NCI-H1048 (cell line): Measurements from ENCODE around the gene GLYATL2.

Source experiments
- DNase-seq: peaks from one replicate; lab custom pipeline; 2025; lab: John Stamatoyannopoulos, UW

Gene GLYATL2

GRCh38 chr11:58844361-58845005 lies at the start of gene GLYATL2:
Gene GLYATL2 (minus strand): TSS chr11:58844704. CDS start chr11:58839612, 5,092 bp downstream.
- no peak for DNase-seq

DNA sequence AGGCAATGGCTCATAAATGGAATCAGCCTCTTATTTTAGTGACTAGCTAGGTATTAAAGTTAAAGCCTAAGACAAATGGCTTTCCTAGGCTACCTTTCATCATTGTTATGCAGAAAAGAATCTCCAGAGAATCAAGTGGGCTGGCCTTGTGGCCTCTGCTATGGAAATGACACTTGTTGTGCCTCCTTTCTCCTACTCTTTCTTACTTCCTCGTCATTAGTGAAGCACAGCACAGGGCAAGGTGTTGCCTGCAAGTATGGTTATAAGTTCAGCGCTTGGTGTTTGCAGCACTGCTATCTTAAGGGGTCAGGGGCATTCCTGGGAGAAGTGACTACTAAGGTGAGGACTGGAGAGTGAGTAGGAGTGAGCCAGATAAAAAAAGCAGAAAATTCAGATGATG lies 49.4 kb upstream of the GLYATL2 start:
- DNase-seq, result no peak

GRCh38 chr11:58888579-58888978 lies 44.1 kb upstream of the GLYATL2 start:
- no peak for DNase-seq

GRCh38 chr11:58887452-58887851 lies 42.9 kb upstream of the GLYATL2 start:
- no peak for DNase-seq

DNA sequence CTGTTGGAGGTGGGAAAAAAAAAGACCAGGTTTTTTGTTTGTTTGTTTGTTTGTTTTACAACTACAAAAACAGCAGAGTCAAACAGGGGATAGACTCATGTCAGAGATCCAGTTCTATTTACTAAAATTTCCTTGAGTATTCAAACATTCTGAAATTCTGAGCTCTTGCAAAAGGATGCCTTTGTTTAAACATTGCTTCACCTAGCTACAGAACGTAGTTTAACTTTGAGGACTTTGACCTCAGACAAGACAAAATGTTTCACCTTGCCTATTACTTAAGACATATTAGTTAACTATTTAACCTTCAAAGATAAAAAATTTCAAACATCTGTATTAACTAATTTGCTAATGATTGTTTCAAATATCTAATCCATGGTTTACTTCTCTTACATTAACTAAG lies 36.1 kb upstream of the GLYATL2 start:
- no peak for DNase-seq

- no peak for DNase-seq
These were observed 35.7 kb upstream of the GLYATL2 start for GRCh38 chr11:58880166-58880565.

GRCh38 chr11:58867556-58867955 lies 23.1 kb upstream of the GLYATL2 start:
- no peak for DNase-seq

DNA sequence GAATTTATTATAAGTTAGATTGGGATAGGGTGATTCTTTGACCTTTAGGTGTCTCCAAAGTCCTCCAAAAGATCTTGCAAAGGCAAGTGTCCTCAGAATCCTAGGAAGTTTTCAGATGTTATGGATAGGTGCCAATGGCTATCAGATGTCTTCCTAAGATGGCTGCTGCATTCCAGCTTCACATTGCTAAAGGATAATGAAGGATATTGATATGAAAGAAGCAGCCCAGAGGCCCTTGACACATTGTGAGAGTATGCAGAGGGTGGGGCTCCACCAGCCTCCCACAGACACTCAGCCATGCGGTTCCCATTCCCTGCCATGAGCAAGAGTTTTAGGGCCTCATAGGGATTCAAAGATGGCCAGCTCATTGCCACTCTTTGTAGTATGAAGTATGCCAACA lies 22.3 kb upstream of the GLYATL2 start:
- DNase-seq, result no peak

DNA sequence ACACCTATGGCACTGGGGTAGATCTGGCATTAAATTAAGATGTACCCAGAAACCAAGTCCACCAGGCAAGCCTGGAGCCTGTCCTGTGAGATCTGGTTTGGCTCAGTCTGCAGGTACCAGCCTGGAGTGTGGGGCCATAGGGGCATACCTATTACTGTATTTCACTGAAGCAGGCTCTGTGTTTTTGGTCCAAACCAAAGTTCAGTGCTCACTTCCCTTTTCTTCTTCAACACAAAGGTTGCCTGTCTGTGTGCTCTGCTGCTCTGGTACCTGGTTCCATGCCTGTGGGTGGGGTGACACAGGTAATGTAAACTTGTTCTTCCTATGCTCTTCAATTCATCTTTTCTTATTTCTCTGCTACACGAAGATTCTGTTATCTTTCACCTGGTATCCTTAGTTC lies 19.8 kb upstream of the GLYATL2 start:
- DNase-seq, result no peak

- DNase-seq, result no peak
These were observed 19.2 kb upstream of the GLYATL2 start for GRCh38 chr11:58863697-58864096.

DNA sequence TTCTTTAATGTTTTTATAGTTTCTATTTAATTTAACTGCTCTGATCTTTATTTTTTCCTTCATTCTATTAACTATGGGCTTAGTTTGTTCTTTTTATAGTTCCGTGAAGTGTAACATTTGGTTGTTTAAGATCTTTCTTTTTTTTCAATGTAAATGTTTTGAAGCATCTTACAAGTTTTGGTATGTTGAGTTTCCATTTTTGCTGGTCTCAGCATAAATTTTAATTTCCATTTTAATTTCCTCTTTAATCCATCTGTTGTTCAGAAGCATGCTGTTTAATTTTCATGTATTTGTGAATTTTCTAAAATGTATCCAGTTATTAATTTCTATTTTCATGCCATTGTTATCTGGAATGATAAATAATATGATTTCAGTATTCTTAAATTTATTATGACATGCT lies 17.0 kb upstream of the GLYATL2 start:
- no peak for DNase-seq

DNA sequence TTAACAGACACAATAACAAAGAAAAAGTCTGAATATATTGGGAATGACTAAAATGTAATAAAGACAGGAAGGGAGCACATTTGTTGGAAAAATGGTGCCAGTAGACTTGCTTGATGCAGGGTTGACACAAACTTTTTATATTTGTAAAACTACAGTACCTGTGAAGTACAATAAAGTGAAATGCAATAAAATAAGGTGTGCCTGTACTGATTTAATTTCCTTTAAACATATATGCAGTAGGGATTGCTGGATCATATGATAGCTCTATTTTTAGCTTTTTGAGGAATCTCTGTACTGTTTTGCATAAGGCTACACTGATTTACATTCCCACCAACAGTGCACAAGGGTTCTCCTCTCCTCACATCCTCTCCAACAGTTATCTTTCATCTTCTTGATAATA lies 12.3 kb upstream of the GLYATL2 start:
- DNase-seq, result no peak

DNA sequence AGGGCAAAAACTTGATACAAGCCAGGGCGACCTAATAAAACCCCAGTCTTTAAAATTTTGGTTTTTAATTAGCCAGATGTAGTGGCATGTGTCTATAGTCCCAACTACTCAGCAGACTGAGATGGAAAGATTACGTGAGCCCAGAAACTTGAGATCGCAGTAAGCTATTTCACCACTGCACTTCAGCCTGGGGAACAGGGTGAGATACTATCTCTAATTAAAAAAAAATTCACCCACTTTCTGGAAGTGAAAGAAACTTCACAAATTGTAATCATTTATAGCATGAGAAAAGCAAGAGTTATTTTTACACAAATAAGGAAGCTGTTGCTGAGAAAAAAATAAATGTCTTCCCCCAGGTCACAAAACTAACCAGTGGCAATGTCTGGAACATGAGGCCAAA lies 882 bp upstream of the GLYATL2 start:
- no peak for DNase-seq

DNA sequence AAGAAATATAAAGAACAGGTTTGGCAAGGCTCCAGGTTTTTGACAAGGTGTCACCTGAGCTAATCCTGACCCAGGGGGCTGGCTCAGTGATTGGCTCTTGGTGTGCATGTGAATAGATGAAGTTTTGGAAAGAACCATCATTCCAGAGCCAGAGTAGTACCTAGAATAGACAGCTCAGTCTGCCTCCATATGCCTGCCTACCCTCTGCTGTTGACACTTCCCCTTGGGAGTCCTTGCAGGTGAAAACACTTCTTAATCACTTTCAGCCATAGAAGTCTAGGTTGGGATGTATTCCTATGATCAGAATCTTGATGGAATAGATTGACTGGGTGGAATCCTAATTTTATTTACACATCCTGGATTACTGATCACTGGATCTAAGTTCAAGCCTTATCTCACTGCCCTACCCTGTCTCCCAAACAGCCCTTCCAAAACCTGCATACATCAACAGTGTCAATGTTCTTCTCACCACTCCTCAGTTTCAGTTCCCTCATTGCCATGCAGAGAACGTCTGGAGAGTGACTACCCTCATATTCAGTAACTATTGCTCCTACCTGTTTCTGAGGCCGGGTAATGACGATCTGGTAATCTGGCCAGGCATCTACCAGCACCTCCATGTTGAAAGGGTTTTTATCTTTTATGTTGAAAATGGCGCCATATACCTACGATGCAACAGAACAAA lies 6.7 kb downstream of the GLYATL2 start:
- no peak for DNase-seq

DNA sequence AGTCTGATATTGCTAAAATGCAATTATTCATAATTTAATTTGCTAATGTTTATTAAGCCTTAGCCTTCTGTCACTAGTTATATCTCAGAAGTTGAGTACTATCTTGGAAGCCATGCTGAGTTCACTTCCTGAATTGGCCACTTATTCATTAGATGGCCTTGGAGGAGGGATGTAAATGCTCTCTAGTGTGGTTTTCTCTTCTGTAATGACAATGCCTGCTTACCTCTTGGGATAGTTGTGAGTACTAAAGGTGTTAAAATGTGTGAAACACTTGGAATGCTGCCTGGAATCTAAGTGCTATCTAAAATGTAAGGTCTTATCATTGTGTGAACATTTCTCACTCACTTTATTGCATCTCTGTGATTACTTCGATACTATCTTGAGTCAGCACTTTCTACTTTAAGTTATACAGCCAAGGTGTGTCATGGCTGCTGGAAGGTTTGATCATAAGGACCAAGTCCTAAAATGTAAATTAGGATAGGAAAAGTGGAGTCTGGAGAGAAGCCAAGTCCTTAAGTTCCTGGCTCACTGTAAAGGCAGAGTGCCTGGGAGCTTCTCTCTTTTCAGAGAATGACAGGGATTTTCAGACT lies 12.4 kb downstream of the GLYATL2 start:
- DNase-seq, result no peak

DNA sequence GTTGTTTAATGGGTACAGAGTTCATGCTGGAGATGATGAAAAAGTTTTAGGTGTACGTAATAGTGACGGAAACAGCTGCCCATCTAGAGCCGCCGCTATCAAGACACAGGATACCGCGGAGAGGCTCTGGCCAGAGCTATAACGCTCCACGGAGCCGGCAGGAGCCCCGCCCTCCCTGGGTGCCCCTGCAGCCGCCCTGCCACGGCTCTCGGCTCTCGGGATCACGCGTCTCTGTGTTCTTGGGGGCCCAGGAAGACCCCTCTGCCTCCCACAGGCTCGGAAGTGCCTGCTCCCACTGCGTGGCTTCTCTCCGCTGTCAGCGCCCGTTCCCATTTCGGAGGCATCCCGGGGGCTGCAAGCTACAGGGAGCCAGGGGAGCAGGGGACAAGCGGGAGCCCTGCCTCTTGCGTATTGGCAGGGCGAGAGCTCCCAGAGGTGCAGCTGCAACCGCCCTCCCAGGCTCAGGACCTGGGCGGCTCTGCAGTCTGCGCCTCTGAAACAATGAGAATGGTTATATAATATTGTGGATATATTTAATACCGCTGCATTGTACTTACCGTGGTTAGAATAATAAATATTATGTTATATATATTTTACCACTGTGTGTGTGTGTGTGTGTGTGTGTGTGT lies 13.7 kb downstream of the GLYATL2 start:
- no peak for DNase-seq

DNA sequence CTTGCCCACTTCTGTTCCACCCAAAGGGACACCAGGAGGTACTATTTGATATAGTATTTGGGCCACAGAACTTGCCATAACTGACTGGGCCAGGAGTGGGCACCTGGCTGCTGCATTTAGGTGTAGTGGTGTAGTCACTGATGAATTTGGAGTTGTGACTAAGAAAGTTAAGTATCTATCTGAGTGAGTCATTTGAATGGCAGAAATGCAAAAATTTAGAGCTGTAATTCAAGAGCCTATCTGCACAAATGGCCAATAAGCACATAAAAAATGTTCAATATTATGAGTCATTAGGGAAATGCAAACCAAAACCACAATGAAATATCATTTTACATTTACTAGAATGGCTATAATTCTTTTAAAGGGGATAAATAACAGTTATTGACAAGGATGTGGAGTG lies 14.7 kb downstream of the GLYATL2 start:
- no peak for DNase-seq

DNA sequence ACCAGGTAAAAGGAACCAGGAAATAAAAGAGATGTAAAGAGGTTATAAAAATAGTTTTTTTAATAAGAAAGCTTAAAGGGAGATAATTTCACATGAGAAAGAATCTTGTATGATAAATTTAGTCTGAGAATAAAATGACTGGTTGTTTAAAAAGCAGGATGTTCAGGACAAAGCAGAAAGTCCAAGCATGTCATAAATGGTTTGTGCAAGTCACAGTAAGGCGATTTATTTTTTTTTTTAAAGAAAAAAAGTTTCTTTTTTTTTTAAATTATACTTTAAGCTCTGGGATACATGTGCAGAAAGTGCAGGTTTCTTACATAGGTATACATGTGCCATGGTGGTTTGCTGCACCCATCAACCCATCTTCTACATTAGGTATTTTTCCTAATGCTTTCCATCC lies 30.8 kb downstream of the GLYATL2 start:
- DNase-seq, result no peak

- no peak for DNase-seq
These were observed 33.0 kb downstream of the GLYATL2 start for GRCh38 chr11:58811499-58811898.

DNA sequence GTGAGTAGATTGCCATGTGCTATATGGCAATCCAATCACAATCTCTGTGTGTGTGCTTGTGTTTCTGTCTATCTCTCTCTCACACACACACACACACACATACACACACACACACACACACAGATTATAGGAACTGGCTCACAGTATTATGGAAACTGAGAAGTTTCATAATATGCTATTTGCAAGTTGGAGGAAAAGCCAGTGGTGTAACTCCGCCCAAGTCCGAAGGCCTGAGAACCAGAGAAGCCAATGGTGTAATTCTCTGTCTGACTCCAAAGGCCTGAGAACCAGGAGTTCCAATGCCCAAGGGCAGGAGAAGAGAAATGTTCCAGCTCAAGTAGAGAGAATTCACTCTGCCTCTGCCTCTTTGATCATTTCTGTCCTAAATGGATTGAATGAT lies 37.2 kb downstream of the GLYATL2 start:
- no peak for DNase-seq

- no peak for DNase-seq
These were observed 39.4 kb downstream of the GLYATL2 start for GRCh38 chr11:58805065-58805464.

DNA sequence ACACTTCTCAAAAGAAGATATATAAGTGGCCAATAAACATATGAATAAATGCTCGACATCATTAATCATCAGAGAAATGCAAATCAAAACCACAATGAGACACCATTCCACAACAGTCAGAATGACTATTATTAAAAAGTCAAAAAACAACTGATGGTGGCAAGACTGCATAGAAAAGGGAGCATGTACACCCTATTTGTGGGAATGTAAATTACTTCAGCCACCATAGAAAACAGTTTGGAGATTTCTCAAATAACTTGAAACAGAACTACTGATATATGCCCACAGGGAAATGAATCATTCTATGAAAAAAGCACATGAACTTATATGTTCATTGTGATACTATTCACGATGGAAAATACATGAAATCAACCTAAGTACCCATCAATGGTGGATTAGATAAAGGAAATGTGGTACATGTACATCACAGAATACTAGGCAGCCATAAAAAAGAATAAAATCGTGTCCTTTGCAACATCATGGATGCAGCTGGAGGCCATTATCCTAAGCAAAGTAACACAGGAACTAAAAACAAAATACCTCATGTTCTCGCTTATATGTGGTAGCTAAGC lies 42.4 kb downstream of the GLYATL2 start:
- DNase-seq, result no peak

DNA sequence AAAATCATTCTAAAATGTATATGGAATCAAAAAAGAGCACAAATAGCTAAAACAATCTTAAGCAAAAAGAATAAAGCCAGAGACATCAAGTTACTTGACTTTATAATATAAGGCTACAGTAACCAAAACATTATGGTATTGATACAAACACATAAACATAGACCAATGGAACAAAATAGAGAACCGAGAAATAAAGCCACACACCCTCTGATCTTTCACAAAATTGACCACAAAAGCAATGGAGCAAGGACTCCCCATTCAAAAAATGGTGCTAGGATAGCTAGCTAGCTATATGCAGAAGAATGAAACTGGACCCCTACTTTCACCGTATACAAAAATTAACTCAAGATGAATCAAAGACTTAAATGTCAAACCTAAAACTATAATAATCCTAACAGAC lies 43.2 kb downstream of the GLYATL2 start:
- DNase-seq, result no peak
